PC-9 (cell line): ENCODE data around the gene PBX1.

Experiments used
- EZH2 ChIP-seq: fragments of 200-600 bp; sonication (generic); IDR thresholded peaks from 2 replicates; pipeline ENCODE4 v1.8.0; 2017; ENCODE audit warnings: antibody characterized with exemption, low read depth
- TF ChIP-seq, protein P1 (sequence below): fragments of 200-600 bp; sonication (generic); conservative IDR thresholded peaks from 2 replicates; pipeline ENCODE4 v1.6.1; 2017; ENCODE audit warnings: mixed run types, antibody characterized with exemption, mild to moderate bottlenecking, moderate library complexity

- TF ChIP-seq, protein P1, sequence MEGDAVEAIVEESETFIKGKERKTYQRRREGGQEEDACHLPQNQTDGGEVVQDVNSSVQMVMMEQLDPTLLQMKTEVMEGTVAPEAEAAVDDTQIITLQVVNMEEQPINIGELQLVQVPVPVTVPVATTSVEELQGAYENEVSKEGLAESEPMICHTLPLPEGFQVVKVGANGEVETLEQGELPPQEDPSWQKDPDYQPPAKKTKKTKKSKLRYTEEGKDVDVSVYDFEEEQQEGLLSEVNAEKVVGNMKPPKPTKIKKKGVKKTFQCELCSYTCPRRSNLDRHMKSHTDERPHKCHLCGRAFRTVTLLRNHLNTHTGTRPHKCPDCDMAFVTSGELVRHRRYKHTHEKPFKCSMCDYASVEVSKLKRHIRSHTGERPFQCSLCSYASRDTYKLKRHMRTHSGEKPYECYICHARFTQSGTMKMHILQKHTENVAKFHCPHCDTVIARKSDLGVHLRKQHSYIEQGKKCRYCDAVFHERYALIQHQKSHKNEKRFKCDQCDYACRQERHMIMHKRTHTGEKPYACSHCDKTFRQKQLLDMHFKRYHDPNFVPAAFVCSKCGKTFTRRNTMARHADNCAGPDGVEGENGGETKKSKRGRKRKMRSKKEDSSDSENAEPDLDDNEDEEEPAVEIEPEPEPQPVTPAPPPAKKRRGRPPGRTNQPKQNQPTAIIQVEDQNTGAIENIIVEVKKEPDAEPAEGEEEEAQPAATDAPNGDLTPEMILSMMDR = no peak
- no peak for TF ChIP-seq EZH2
Observed at GRCh38 chr1:164765557-164765956, 206.6 kb downstream of the PBX1 start.
